ENCODE data around the gene OMA1. TPM values are rescaled to one million over a fixed set of nuclear protein-coding genes. Genes with fewer than 3 reads are reported as not detected.
A peak's percentile ranks its signal among the peaks of the same experiment; 100 is the strongest.
"Not testable (repeated sequence)": the region's sequence is repeated elsewhere in the genome, so short reads cannot be mapped to it uniquely, and the experiment has no call there.

Gene OMA1
- total and polyA plus RNA-seq, 8 donors, result 8.9 to 28.5 (median 14.7) TPM

- DNase-seq (no peak), FAIRE-seq (no peak), ATAC-seq (peak in 2 of 4 donors; percentile 25)
- Histone ChIP-seq H3K27ac (peak overlapping the region in 2 of 4 donors; percentile 65 to 79), H3K4me1 (peaks cover 0 to 13% (median 3%) of the 10 kb centered on the region in 3 donors), H3K9me3 (no peaks in the 10 kb centered on the region), H3K4me3 (no peak overlapping the region), H3K36me3 (no peaks in the 10 kb centered on the region), H3K27me3 (no peaks in the 10 kb centered on the region)
- intact Hi-C loops (cut with DNase I), result no loop called here
- WGBS, 2 donors, result 34 to 68% methylated on average over 2 of the region's 2 CpGs
- TF ChIP-seq CTCF (IDR thresholded peaks at IDR 0.05), result no peak
Measured at GRCh38 chr1:58585166-58585565, 38.6 kb upstream of the OMA1 start.

GRCh38 chr1:58584082-58584895 is 37.8 kb upstream of the OMA1 start:
- DNase-seq (peak in 3 of 6 donors; percentile 26 to 55 (median 49)), FAIRE-seq (no peak), ATAC-seq (peak; percentile 62 to 89 (median 85))
- Histone ChIP-seq H3K4me1 (peaks cover 0 to 13% (median 3%) of the 10 kb centered on the region in 3 donors), H3K27ac (peak overlapping the region in 3 of 4 donors; percentile 6 to 79 (median 65)), H3K9me3 (no peaks in the 10 kb centered on the region), H3K4me3 (no peak overlapping the region), H3K36me3 (no peaks in the 10 kb centered on the region), H3K27me3 (no peaks in the 10 kb centered on the region)
- intact Hi-C loops (cut with DNase I), result no loop called here
- WGBS, 2 donors, result 26 to 33% methylated on average over 8 of the region's 8 CpGs
- TF ChIP-seq CTCF (IDR thresholded peaks at IDR 0.05), result no peak

- 58 to 65% methylated on average over 1 of the region's 1 CpG for WGBS, 2 donors
- Histone ChIP-seq H3K4me3 (no peak overlapping the region), H3K4me1 (peaks cover 0 to 13% (median 3%) of the 10 kb centered on the region in 3 donors), H3K9me3 (no peaks in the 10 kb centered on the region), H3K27me3 (no peaks in the 10 kb centered on the region), H3K27ac (peak overlapping the region in 3 of 4 donors; percentile 6 to 79 (median 65)), H3K36me3 (no peaks in the 10 kb centered on the region)
- DNase-seq, result no peak
- intact Hi-C loops (cut with DNase I), result no loop called here
- ATAC-seq, result peak in 2 of 4 donors; percentile 26 to 52
- no peak for FAIRE-seq
- no peak for TF ChIP-seq CTCF (IDR thresholded peaks at IDR 0.05)
Measured at GRCh38 chr1:58583496-58583895, 37.0 kb upstream of the OMA1 start.

- FAIRE-seq; H3K9me3 ChIP-seq; H3K27ac ChIP-seq; H3K27me3 ChIP-seq; H3K4me3 ChIP-seq; ATAC-seq; DNase-seq; H3K36me3 ChIP-seq; intact Hi-C loops (cut with DNase I): not testable (repeated sequence)
- WGBS, 2 donors, result 64% methylated on average over 1 of the region's 1 CpG; no CpG with 5 or more reads in 1 of the 2 donors
- peaks cover 0 to 16% (median 3%) of the 10 kb centered on the region in 3 donors for H3K4me1 ChIP-seq
Measured at GRCh38 chr1:58582143-58582542, 35.6 kb upstream of the OMA1 start.

- no peaks in the 10 kb centered on the region for H3K9me3 ChIP-seq
- peaks cover 0 to 16% (median 3%) of the 10 kb centered on the region in 3 donors for H3K4me1 ChIP-seq
- H3K4me3 ChIP-seq, result no peak overlapping the region
- no peak for TF ChIP-seq CTCF (IDR thresholded peaks at IDR 0.05)
- WGBS, 2 donors, result 78 to 80% methylated on average over 2 of the region's 2 CpGs
- no peak overlapping the region for H3K27ac ChIP-seq
- H3K36me3 ChIP-seq, result no peaks in the 10 kb centered on the region
- no peak for FAIRE-seq
- intact Hi-C loops (cut with DNase I), result no loop called here
- no peak for ATAC-seq
- no peaks in the 10 kb centered on the region for H3K27me3 ChIP-seq
- DNase-seq, result no peak
Measured at GRCh38 chr1:58581641-58582040, 35.1 kb upstream of the OMA1 start.
